NCI-H345 (cell line): ENCODE data around the gene FAM89A.
A peak's percentile ranks its signal among the peaks of the same experiment; 100 is the strongest.
"Not testable (repeated sequence)": the region's sequence is repeated elsewhere in the genome, so short reads cannot be mapped to it uniquely, and the experiment has no call there.

Experiments
- DNase-seq: peaks from one replicate; lab custom pipeline; 2025; lab: John Stamatoyannopoulos, UW

The FAM89A gene

GRCh38 chr1:230992100-230992774 lies 47.8 kb downstream of the FAM89A start:
- DNase-seq = peak; percentile 67

GRCh38 chr1:230987448-230987847 lies 52.6 kb downstream of the FAM89A start:
- no peak for DNase-seq

- DNase-seq = no peak
These were observed 53.1 kb downstream of the FAM89A start for GRCh38 chr1:230986976-230987375.

GRCh38 chr1:230985711-230986110 lies 54.3 kb downstream of the FAM89A start:
- no peak for DNase-seq

- DNase-seq = not testable (repeated sequence)
These were observed 55.2 kb downstream of the FAM89A start for GRCh38 chr1:230984622-230985515.

- no peak for DNase-seq
These were observed 56.2 kb downstream of the FAM89A start for GRCh38 chr1:230983811-230984210.

- no peak for DNase-seq
These were observed 57.4 kb downstream of the FAM89A start for GRCh38 chr1:230982696-230983095.

GRCh38 chr1:230979952-230980351 lies 60.1 kb downstream of the FAM89A start:
- no peak for DNase-seq

- no peak for DNase-seq
These were observed 60.7 kb downstream of the FAM89A start for GRCh38 chr1:230979389-230979716.

GRCh38 chr1:230978491-230979388 lies 61.3 kb downstream of the FAM89A start, which contains the start of the genes ARV1 and TTC13:
Gene ARV1, plus strand, starts transcription at chr1:230979094. Its CDS starts 12 bp downstream, at chr1:230979106.
Gene TTC13, minus strand, starts transcription at chr1:230978861. Its CDS starts 31 bp downstream, at chr1:230978830.
- DNase-seq = peak; percentile 99

GRCh38 chr1:230977761-230978490 lies 62.1 kb downstream of the FAM89A start:
- peak; percentile 60 for DNase-seq

GRCh38 chr1:230976825-230977747 lies 63.0 kb downstream of the FAM89A start:
- DNase-seq = no peak

GRCh38 chr1:230976360-230976759 lies 63.7 kb downstream of the FAM89A start:
- no peak for DNase-seq

- no peak for DNase-seq
These were observed 64.4 kb downstream of the FAM89A start for GRCh38 chr1:230975636-230976035.

- DNase-seq = no peak
These were observed 67.2 kb downstream of the FAM89A start for GRCh38 chr1:230972855-230973271.

- DNase-seq = no peak
These were observed 68.3 kb downstream of the FAM89A start for GRCh38 chr1:230971771-230972170.

- no peak for DNase-seq
These were observed 69.6 kb downstream of the FAM89A start for GRCh38 chr1:230970432-230970831.
